ENCODE measurements around the gene SRSF3.
"Not testable (repeated sequence)": the region's sequence is repeated elsewhere in the genome, so short reads cannot be mapped to it uniquely, and the experiment has no call there.

Gene SRSF3

DNA sequence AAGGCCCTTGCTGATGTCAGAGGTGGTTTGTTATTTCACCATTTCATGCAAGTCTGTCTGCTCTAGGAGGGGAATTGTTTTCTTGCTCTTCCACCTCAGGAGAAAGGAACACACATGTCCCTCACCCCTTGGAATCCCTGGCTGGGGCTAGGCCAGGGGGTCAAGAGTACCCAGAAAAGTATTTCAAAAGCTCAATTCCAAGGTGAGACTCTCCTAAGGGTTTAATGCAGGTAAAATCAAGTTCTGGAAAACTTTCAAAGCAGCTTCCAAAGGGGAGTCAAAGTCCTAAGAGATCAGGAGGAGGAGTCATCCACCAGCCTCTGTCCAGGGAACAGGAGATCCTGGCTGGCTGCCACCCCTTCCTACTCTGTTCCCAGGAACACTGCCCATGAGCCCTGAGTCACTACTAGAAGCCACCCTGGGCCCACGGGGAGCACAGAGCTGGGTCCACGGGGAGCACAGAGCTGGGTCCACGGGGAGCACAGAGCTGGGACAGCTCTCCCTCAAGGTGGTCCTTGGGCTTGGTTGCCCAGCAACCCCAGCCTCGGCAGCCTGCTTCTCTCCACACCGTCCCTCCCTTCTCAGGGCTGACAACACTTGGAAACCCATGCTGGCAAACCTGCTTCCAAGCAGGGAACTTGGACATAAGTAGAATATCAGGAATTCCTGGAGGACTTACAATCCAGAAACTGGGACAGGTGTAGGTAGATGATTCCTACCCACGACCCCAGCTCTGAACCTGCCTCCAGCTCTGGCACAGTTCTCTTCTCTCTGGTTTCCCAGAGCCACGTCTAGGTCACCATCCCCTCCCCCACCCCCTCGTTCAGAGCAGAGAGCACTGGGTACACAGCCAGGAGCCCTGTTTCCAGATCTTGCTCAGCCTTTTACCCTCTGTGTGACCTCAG lies 49.0 kb downstream of the SRSF3 start:
- no peak overlapping the region for H2AFZ ChIP-seq (ENCODE audit: low read depth, low read length)
- peaks cover 7% of the 10 kb centered on the region for H3K4me1 ChIP-seq (ENCODE audit: insufficient read depth, low read length)
- H3K36me3 ChIP-seq (ENCODE audit: insufficient read depth, low read length): no peaks in the 10 kb centered on the region
- H3K9me3 ChIP-seq (ENCODE audit: low read length): no peaks in the 10 kb centered on the region
- H3K4me3 ChIP-seq (ENCODE audit: low read length): no peak overlapping the region
- H3K27me3 ChIP-seq (ENCODE audit: insufficient read depth, low read length): no peaks in the 10 kb centered on the region

DNA sequence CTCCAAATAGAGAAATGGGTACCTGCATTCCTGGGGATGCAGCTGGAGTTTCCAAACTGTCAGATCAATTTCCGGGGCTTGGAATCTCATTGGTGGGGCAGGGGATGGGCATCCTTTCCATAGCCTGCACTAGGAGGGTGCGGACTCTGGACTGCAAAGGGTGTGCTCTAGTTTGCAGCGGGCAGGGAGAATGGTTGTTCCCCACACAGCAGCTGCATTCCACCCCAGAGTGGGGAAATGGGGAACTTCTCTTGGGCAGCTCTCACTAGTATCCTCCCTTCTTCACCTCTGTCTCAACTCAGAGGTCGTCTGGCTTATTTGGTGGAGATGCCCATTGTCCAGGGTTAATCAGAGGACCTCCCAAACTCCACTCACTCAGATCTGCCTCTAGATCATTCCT lies 49.8 kb downstream of the SRSF3 start:
- Histone ChIP-seq H3K9me3 (ENCODE audit: low read length) (no peaks in the 10 kb centered on the region), H3K36me3 (ENCODE audit: insufficient read depth, low read length) (no peaks in the 10 kb centered on the region), H3K27me3 (ENCODE audit: insufficient read depth, low read length) (no peaks in the 10 kb centered on the region), H3K4me3 (ENCODE audit: low read length) (no peak overlapping the region), H3K4me1 (ENCODE audit: insufficient read depth, low read length) (peaks cover 7% of the 10 kb centered on the region), H2AFZ (ENCODE audit: low read depth, low read length) (no peak overlapping the region)

GRCh38 chr6:36649086-36649485 lies 54.9 kb downstream of the SRSF3 start:
- H3K36me3 ChIP-seq (ENCODE audit: insufficient read depth, low read length): no peaks in the 10 kb centered on the region
- no peaks in the 10 kb centered on the region for H3K27me3 ChIP-seq (ENCODE audit: insufficient read depth, low read length)
- no peak overlapping the region for H3K4me3 ChIP-seq (ENCODE audit: low read length)
- no peak overlapping the region for H2AFZ ChIP-seq (ENCODE audit: low read depth, low read length)
- peaks cover 4% of the 10 kb centered on the region for H3K4me1 ChIP-seq (ENCODE audit: insufficient read depth, low read length)
- no peaks in the 10 kb centered on the region for H3K9me3 ChIP-seq (ENCODE audit: low read length)

DNA sequence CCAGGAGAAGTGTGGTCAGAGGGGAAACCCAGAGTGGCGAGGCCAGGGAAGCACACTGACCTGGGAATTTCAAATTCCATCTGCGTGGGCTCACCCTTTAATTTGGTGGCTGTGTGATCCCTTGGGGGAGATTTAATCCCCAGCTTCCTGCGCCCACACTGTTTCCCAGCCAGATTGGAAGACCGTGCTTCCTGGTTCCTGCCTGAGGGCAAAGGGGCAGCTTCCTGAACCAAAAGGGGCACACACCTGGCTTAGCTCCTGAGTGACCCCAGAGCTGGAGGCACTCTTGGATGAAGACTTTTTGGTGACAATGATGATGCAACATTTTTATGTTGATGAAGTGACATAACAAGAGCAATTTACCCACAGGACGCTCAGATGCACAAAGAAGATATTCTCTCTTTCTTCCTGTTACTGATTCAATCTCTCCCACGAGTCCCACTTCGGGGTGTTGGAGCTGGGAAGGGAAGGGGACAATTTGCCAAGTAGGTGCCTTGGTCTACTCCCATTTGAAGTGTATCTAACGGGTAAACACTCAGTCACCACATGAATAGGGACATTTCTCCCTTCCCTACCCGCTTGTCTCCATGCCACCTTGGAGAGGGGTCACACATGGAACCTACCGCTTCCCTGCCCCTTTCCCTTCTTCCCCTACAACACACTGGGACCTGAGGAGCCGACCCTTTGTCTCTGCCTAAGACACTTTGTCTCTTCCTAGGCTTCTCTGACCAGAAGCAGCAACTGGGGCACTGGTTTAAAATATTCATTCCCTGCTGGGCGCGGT lies 55.7 kb downstream of the SRSF3 start:
- Histone ChIP-seq H2AFZ (ENCODE audit: low read depth, low read length) (no peak overlapping the region), H3K27me3 (ENCODE audit: insufficient read depth, low read length) (no peaks in the 10 kb centered on the region), H3K9me3 (ENCODE audit: low read length) (no peaks in the 10 kb centered on the region), H3K36me3 (ENCODE audit: insufficient read depth, low read length) (no peaks in the 10 kb centered on the region), H3K4me3 (ENCODE audit: low read length) (no peak overlapping the region), H3K4me1 (ENCODE audit: insufficient read depth, low read length) (peaks cover 6% of the 10 kb centered on the region)

DNA sequence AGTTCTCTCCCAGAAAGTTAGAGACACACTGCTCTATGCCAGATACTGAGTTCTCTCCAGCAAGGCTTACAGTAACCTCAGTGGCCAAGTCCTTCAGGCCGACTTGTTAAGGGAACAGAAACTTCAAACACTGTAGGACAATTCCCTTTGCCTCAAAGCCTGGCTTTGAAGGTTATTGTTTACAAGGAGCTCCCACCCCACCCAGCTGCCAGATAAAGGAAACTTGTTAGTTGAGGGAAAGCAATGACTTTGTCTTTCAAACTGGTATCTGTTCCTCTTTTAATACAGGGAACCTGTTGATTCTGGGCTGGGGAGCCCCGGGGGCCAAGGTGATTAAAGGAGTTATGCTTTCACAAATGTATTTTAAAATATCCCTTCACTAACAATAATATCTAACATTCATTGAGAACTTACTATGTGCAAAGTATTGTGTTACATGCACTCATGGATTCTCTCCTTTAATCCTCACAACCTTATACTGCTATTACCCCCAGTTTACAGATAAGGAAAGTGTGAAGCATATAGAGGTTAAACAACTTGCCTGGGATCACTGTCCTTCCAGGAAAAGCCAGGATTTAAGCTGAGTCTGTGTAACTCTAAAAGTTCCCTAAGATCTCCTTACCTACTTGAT lies 56.8 kb downstream of the SRSF3 start:
- no peak overlapping the region for H2AFZ ChIP-seq (ENCODE audit: low read depth, low read length)

DNA sequence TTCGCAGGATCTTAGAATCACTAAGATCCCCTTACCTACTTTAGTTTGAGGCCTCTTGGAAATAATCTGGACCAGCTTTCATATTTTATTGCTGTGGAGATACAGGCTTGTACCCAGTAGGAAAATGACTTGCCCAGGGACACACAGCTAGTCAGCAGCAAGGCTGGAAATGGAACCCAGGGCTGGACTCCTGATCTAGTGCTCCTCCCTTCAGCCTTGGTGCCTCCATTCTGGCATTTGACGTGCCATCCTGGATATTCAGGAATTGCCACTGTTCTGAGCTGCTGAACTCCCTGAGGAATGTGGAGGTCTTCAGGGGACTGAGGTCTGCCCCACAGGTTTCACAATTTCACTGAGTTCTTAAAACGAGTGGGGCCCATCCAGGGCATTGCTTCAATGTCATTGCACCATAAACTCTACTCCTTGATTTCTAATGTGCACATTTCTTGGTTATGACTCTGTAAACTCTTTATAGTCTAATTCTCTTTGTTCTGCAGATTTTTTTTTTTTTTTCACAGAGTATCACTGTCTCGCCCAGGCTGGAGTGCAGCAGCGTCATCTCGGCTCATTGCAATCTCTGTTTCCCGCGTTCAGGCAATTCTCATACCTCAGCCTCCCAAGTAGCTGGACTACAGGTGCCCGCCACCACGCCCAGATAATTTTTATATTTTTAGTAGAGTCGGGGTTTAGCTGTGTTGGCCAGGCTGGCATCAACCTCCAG lies 57.7 kb downstream of the SRSF3 start:
- Histone ChIP-seq H3K9me3 (ENCODE audit: low read length) (no peaks in the 10 kb centered on the region), H2AFZ (ENCODE audit: low read depth, low read length) (no peak overlapping the region), H3K4me3 (ENCODE audit: low read length) (no peak overlapping the region), H3K36me3 (ENCODE audit: insufficient read depth, low read length) (no peaks in the 10 kb centered on the region), H3K27me3 (ENCODE audit: insufficient read depth, low read length) (no peaks in the 10 kb centered on the region), H3K4me1 (ENCODE audit: insufficient read depth, low read length) (peaks cover 7% of the 10 kb centered on the region)

More for the DNA sequence above, 56.8 kb downstream of the SRSF3 start:
- peaks cover 7% of the 10 kb centered on the region for H3K4me1 ChIP-seq (ENCODE audit: insufficient read depth, low read length)
- no peaks in the 10 kb centered on the region for H3K27me3 ChIP-seq (ENCODE audit: insufficient read depth, low read length)
- H3K4me3 ChIP-seq (ENCODE audit: low read length): no peak overlapping the region
- H3K36me3 ChIP-seq (ENCODE audit: insufficient read depth, low read length): no peaks in the 10 kb centered on the region
- no peaks in the 10 kb centered on the region for H3K9me3 ChIP-seq (ENCODE audit: low read length)

GRCh38 chr6:36654469-36654868 lies 60.3 kb downstream of the SRSF3 start:
- not testable (repeated sequence) for H3K36me3 ChIP-seq (ENCODE audit: insufficient read depth, low read length)

More at GRCh38 chr6:36654469-36654868, 60.3 kb downstream of the SRSF3 start:
- H3K9me3 ChIP-seq (ENCODE audit: low read length); H3K4me1 ChIP-seq (ENCODE audit: insufficient read depth, low read length); H2AFZ ChIP-seq (ENCODE audit: low read depth, low read length); H3K27me3 ChIP-seq (ENCODE audit: insufficient read depth, low read length); H3K4me3 ChIP-seq (ENCODE audit: low read length): not testable (repeated sequence)

Data from neuron (in vitro differentiated cells).